GM23338 (cell line): ENCODE measurements around the gene SH3RF3. TPM values are rescaled to one million over a fixed set of nuclear protein-coding genes. Genes with fewer than 3 reads are reported as not detected.

Experiments
- ATAC-seq: fragments of 200-7000 bp; cut with Tn5 transposase; 3 replicates; pipeline ENCODE4 v1.9.1; 2020
- DNase-seq: peaks from one replicate; pipeline ENCODE4 v3.0.0-alpha.2; 2015; ENCODE audit warnings: low spot score
- H2AFZ ChIP-seq: fragments of 200-600 bp; sonication (generic); 2 replicates; pipeline ENCODE4 v1.8.0; 2016; ENCODE audit warnings: antibody characterized with exemption, mild to moderate bottlenecking, moderate library complexity
- H3F3A ChIP-seq: fragments of 200-600 bp; sonication (generic); replicated peaks from 2 replicates; pipeline ENCODE4 v1.8.0; 2017; ENCODE audit warnings: antibody characterized with exemption, mixed run types, low read depth
- H3K27ac ChIP-seq: fragments of 200-600 bp; sonication (generic); 2 replicates; pipeline ENCODE4 v1.6.1; 2016; ENCODE audit warnings: low read depth
- H3K27me3 ChIP-seq: fragments of 200-600 bp; sonication (generic); 2 replicates; pipeline ENCODE4 v1.8.0; 2016; ENCODE audit warnings: mild to moderate bottlenecking, mixed run types, moderate library complexity; ENCODE audit not compliant: insufficient read depth
- H3K36me3 ChIP-seq: fragments of 200-600 bp; sonication (generic); 2 replicates; pipeline ENCODE4 v1.8.0; 2016; ENCODE audit warnings: mild to moderate bottlenecking; ENCODE audit not compliant: insufficient read depth
- H3K4me1 ChIP-seq: fragments of 200-600 bp; sonication (generic); 2 replicates; pipeline ENCODE4 v1.8.0; 2016; ENCODE audit warnings: mild to moderate bottlenecking, moderate library complexity; ENCODE audit not compliant: insufficient read depth
- H3K4me2 ChIP-seq: fragments of 200-600 bp; sonication (generic); 2 replicates; pipeline ENCODE4 v1.7.1; 2017; ENCODE audit warnings: mixed run types
- H3K4me3 ChIP-seq: fragments of 200-600 bp; sonication (generic); 2 replicates; pipeline ENCODE4 v1.6.1; 2016; ENCODE audit warnings: mixed run types
- H3K79me2 ChIP-seq: fragments of 200-600 bp; sonication (generic); replicated peaks from 2 replicates; pipeline ENCODE4 v1.8.0; 2017; ENCODE audit warnings: mild to moderate bottlenecking; ENCODE audit not compliant: insufficient read depth
- H3K9me2 ChIP-seq: fragments of 200-600 bp; sonication (generic); 2 replicates; pipeline ENCODE4 v1.8.0; 2017; ENCODE audit not compliant: insufficient read depth
- H4K20me1 ChIP-seq: fragments of 200-600 bp; sonication (generic); replicated peaks from 2 replicates; pipeline ENCODE4 v1.8.0; 2017; ENCODE audit warnings: mild to moderate bottlenecking; ENCODE audit not compliant: insufficient read depth
- H3K27ac Mint-ChIP-seq: 2 replicates; pipeline ENCODE4 v1.8.0; 2020; ENCODE audit warnings: inconsistent platforms, mild to moderate bottlenecking, moderate library complexity, mixed read lengths
- H3K27me3 Mint-ChIP-seq: 3 replicates; pipeline ENCODE4 v1.8.0; 2022; ENCODE audit warnings: low read depth, mild to moderate bottlenecking, moderate library complexity, mixed read lengths, inconsistent platforms; ENCODE audit not compliant: insufficient read depth, poor library complexity
- H3K36me3 Mint-ChIP-seq: 3 replicates; pipeline ENCODE4 v1.8.0; 2021; ENCODE audit warnings: low read depth, mild to moderate bottlenecking, inconsistent platforms, moderate library complexity, mixed read lengths
- H3K4me1 Mint-ChIP-seq: 3 replicates; pipeline ENCODE4 v1.8.0; 2020; ENCODE audit warnings: mild to moderate bottlenecking, inconsistent platforms, mixed read lengths
- H3K4me3 Mint-ChIP-seq: 3 replicates; pipeline ENCODE4 v1.8.0; 2021; ENCODE audit warnings: moderate library complexity, mild to moderate bottlenecking, inconsistent platforms, mixed read lengths
- H3K9me3 Mint-ChIP-seq: 3 replicates; pipeline ENCODE4 v1.8.0; 2020; ENCODE audit warnings: moderate library complexity, mild to moderate bottlenecking, inconsistent platforms, mixed read lengths
- CREB1 ChIP-seq: fragments of 250-450 bp; sonication (Bioruptor Pico); IDR thresholded peaks from 2 replicates; pipeline ENCODE4 v1.5.0; 2020; ENCODE audit warnings: low read depth, mild to moderate bottlenecking, moderate library complexity
- ETS1 ChIP-seq: IDR thresholded peaks from 2 replicates; pipeline ENCODE4 v1.6.1; 2016; ENCODE audit warnings: antibody characterized with exemption
- EZH2 ChIP-seq: fragments of 200-600 bp; sonication (generic); IDR thresholded peaks from one replicate; pipeline ENCODE4 v1.8.0; 2017; ENCODE audit warnings: antibody characterized with exemption, mild to moderate bottlenecking, low read depth; ENCODE audit not compliant: unreplicated experiment
- EZH2phosphoT487 ChIP-seq: fragments of 200-600 bp; sonication (generic); IDR thresholded peaks from one replicate; pipeline ENCODE4 v1.8.1; 2018; ENCODE audit warnings: antibody characterized with exemption; ENCODE audit not compliant: unreplicated experiment
- JUNB ChIP-seq: IDR thresholded peaks from one replicate; pipeline ENCODE4 v1.6.1; 2016; ENCODE audit warnings: antibody characterized with exemption; ENCODE audit not compliant: unreplicated experiment
- NANOG ChIP-seq: IDR thresholded peaks from 2 replicates; pipeline ENCODE4 v1.6.1; 2016; ENCODE audit warnings: antibody characterized with exemption, borderline replicate concordance
- POLR2AphosphoS5 ChIP-seq: IDR thresholded peaks from 2 replicates; pipeline ENCODE4 v1.6.1; 2016; ENCODE audit warnings: antibody characterized with exemption, low read depth
- REST ChIP-seq: IDR thresholded peaks from one replicate; pipeline ENCODE4 v1.6.1; 2018; ENCODE audit warnings: antibody characterized with exemption; ENCODE audit not compliant: unreplicated experiment
- STAT1 ChIP-seq: IDR thresholded peaks from one replicate; pipeline ENCODE4 v1.6.1; 2016; ENCODE audit warnings: antibody characterized with exemption; ENCODE audit not compliant: unreplicated experiment
- ZNF114 ChIP-seq: fragments of 250-450 bp; sonication (Bioruptor Pico); IDR thresholded peaks from 2 replicates; pipeline ENCODE4 v1.5.0; 2020; ENCODE audit warnings: mild to moderate bottlenecking, moderate library complexity
- ZNF331 ChIP-seq: fragments of 250-450 bp; sonication (Bioruptor Pico); IDR thresholded peaks from 2 replicates; pipeline ENCODE4 v1.5.0; 2020; ENCODE audit warnings: low read depth, mild to moderate bottlenecking, moderate library complexity
- polyA plus RNA-seq: library from polyadenylated mRNA; unstranded; fragments of >200 nt; fragmentation: Nextera tagmentation; extraction: Ambion mirVana; gene quantifications from 2 replicates; pipeline ENCODE4 v1.2.1, GENCODE V29; 2016
- total RNA-seq: library from RNA; depleted of rRNA; stranded (reverse); fragments of >200 nt; shearing (Covaris generic); gene quantifications from 2 replicates; pipeline ENCODE4 v1.2.3, GENCODE V29; 2014

The SH3RF3 gene
- total and polyA plus RNA-seq, 2 experiments from 2014 or later, result 0.11 to 0.63 TPM

GRCh38 chr2:109451671-109452070, 322.7 kb downstream of the SH3RF3 start:
- Histone ChIP-seq H3K79me2 (no peaks in the 10 kb centered on the region), H3K27me3 (no peaks in the 10 kb centered on the region), H3K27ac (no peak overlapping the region), H3K4me2 (no peak overlapping the region), H3K4me1 (no peaks in the 10 kb centered on the region), H2AFZ (no peak overlapping the region), H3F3A (no peaks in the 10 kb centered on the region), H3K4me3 (no peak overlapping the region), H3K36me3 (no peaks in the 10 kb centered on the region), H3K9me2 (no peaks in the 10 kb centered on the region), H4K20me1 (no peaks in the 10 kb centered on the region)
- H3K27ac Mint-ChIP-seq, result no peak overlapping the region
- H3K27me3 Mint-ChIP-seq, result peaks cover 2% of the 10 kb centered on the region
- ATAC-seq (no peak), DNase-seq (no peak)
- H3K4me3 Mint-ChIP-seq, result no peak overlapping the region
- no peaks in the 10 kb centered on the region; the same call in 2 of the 3 replicates for H3K9me3 Mint-ChIP-seq
- TF ChIP-seq JUNB (no peak), ETS1 (no peak), POLR2AphosphoS5 (no peak), STAT1 (no peak), EZH2phosphoT487 (no peak), NANOG (no peak), ZNF114 (no peak), EZH2 (no peak), CREB1 (no peak), ZNF331 (CRISPR knock-in tag) (no peak)
- no peaks in the 10 kb centered on the region for H3K4me1 Mint-ChIP-seq
- H3K36me3 Mint-ChIP-seq, result no peaks in the 10 kb centered on the region

- Histone ChIP-seq H3K27ac (no peak overlapping the region), H2AFZ (no peak overlapping the region), H3K36me3 (no peaks in the 10 kb centered on the region), H3K4me3 (no peak overlapping the region), H3F3A (no peaks in the 10 kb centered on the region), H4K20me1 (no peaks in the 10 kb centered on the region), H3K27me3 (no peaks in the 10 kb centered on the region), H3K9me2 (no peaks in the 10 kb centered on the region), H3K4me2 (no peak overlapping the region), H3K4me1 (no peaks in the 10 kb centered on the region), H3K79me2 (no peaks in the 10 kb centered on the region)
- Mint-ChIP-seq H3K4me3 (no peak overlapping the region), H3K27me3 (peaks cover 2% of the 10 kb centered on the region), H3K36me3 (no peaks in the 10 kb centered on the region), H3K4me1 (no peaks in the 10 kb centered on the region), H3K9me3 (no peaks in the 10 kb centered on the region; the same call in 2 of the 3 replicates), H3K27ac (no peak overlapping the region)
- DNase-seq (no peak), ATAC-seq (no peak)
- TF ChIP-seq ZNF331 (CRISPR knock-in tag), result no peak
- TF ChIP-seq POLR2AphosphoS5, result no peak
- no peak for TF ChIP-seq REST
- no peak for TF ChIP-seq STAT1
- TF ChIP-seq EZH2, result no peak
- TF ChIP-seq ETS1, result no peak
- TF ChIP-seq JUNB, result no peak
Observed at GRCh38 chr2:109452318-109453305, 323.6 kb downstream of the SH3RF3 start.
